NCI-H128 (cell line): Measurements from ENCODE around the gene XYLB.
"Not testable (repeated sequence)": the region's sequence is repeated elsewhere in the genome, so short reads cannot be mapped to it uniquely, and the experiment has no call there.

Experiments
- DNase-seq: peaks from one replicate; lab custom pipeline; 2025; ENCODE audit not compliant: unreplicated experiment; lab: John Stamatoyannopoulos, UW

Gene XYLB

GRCh38 chr3:38346587-38347410 lies at the start of gene XYLB:
XYLB (plus strand) TSS chr3:38346785; CDS start chr3:38346869, 84 bp downstream.
- no peak for DNase-seq

GRCh38 chr3:38297053-38297452 lies 49.5 kb upstream of the XYLB start:
- DNase-seq, result not testable (repeated sequence)

- no peak for DNase-seq
These were observed 49.0 kb upstream of the XYLB start for GRCh38 chr3:38297537-38297936.

- DNase-seq, result no peak
These were observed 48.5 kb upstream of the XYLB start for GRCh38 chr3:38297947-38298711.

GRCh38 chr3:38306941-38307340 lies 39.6 kb upstream of the XYLB start:
- DNase-seq, result no peak

GRCh38 chr3:38307599-38307998 lies 39.0 kb upstream of the XYLB start:
- DNase-seq, result no peak

- no peak for DNase-seq
These were observed 38.1 kb upstream of the XYLB start for GRCh38 chr3:38308456-38308855.

- DNase-seq, result no peak
These were observed 35.1 kb upstream of the XYLB start for GRCh38 chr3:38311476-38311875.

- no peak for DNase-seq
These were observed 34.6 kb upstream of the XYLB start for GRCh38 chr3:38311941-38312340.

GRCh38 chr3:38312356-38312755 lies 34.2 kb upstream of the XYLB start:
- no peak for DNase-seq

GRCh38 chr3:38313263-38313662 lies 33.3 kb upstream of the XYLB start:
- no peak for DNase-seq

GRCh38 chr3:38313695-38314094 lies 32.9 kb upstream of the XYLB start:
- no peak for DNase-seq

- no peak for DNase-seq
These were observed 32.3 kb upstream of the XYLB start for GRCh38 chr3:38314112-38314763.

GRCh38 chr3:38314764-38315487 lies 31.7 kb upstream of the XYLB start:
- no peak for DNase-seq

- DNase-seq, result no peak
These were observed 30.9 kb upstream of the XYLB start for GRCh38 chr3:38315488-38316230.

GRCh38 chr3:38316356-38317191 lies 30.0 kb upstream of the XYLB start:
- DNase-seq, result no peak

GRCh38 chr3:38317192-38317759 lies 29.3 kb upstream of the XYLB start:
- DNase-seq, result no peak

GRCh38 chr3:38318766-38319671 lies 27.6 kb upstream of the XYLB start:
- no peak for DNase-seq
